K562 (cell line): ENCODE results near the gene CCSER1. TPM values are rescaled to one million over a fixed set of nuclear protein-coding genes. Genes with fewer than 3 reads are reported as not detected.

ENCODE experiments used
- DDX20 ChIP-seq: fragments of 450-650 bp; IDR thresholded peaks from 2 replicates; pipeline ENCODE4 v1.6.1; 2016; ENCODE audit warnings: missing genetic modification characterization, low read depth, mild to moderate bottlenecking, missing compliant biosample characterization, moderate library complexity
- SNIP1 ChIP-seq: fragments of 450-650 bp; IDR thresholded peaks from 2 replicates; pipeline ENCODE4 v1.7.1; 2017; ENCODE audit warnings: low read depth, mild to moderate bottlenecking
- ZNF124 ChIP-seq: sonication (generic); formaldehyde crosslinking; IDR thresholded peaks from 2 replicates; pipeline ENCODE4 v1.8.1; 2022; ENCODE audit warnings: missing genetic modification reagents
- ZNF584 ChIP-seq: fragments of 200-800 bp; sonication (Bioruptor generic); IDR thresholded peaks from 2 replicates; pipeline ENCODE4 v1.6.1; 2016; ENCODE audit warnings: low read depth, mild to moderate bottlenecking, missing genetic modification characterization, missing compliant biosample characterization
- polyA plus RNA-seq, 8 experiments: library from polyadenylated mRNA; depleted of rRNA in 4 of 8; stranded (reverse) in 5 of 8; unstranded in 3 of 8; fragments of >200 nt; fragmentation: Nextera tagmentation in 2 of 8; fragmentation: Illumina TruSeq in 1 of 8; extraction: Ambion mirVana in 2 of 8; extraction: Trizol in 1 of 8; gene quantifications; 2 replicates each; pipeline versions ENCODE4 v1.2.1 to v1.2.3, GENCODE V29; 2011 to 2014; ENCODE audit warnings: inconsistent platforms in 1 of 8, missing spikeins in 1 of 8
- total RNA-seq, 7 experiments: library from RNA; depleted of rRNA in 6 of 7; stranded (reverse); fragments of >200 nt in 6 of 7; fragmentation: Illumina TruSeq in 2 of 7; extraction: Trizol in 2 of 7; gene quantifications; 2 replicates each; pipeline versions ENCODE4 v1.2.1 to v1.2.3, GENCODE V29; 2011 to 2021; ENCODE audit warnings: low replicate concordance in 1 of 7
- TF ChIP-seq, protein P1 (sequence below), 2 experiments: fragments of 450-650 bp in 1 of 2; sonication (generic) in 1 of 2; formaldehyde crosslinking in 1 of 2; IDR thresholded peaks; 2 replicates each; pipeline versions ENCODE4 v1.7.1 to v1.9.0; 2016 to 2022; ENCODE audit warnings: inconsistent platforms in 1 of 2, mild to moderate bottlenecking in 1 of 2, missing genetic modification reagents in 1 of 2
- TF ChIP-seq, protein P2 (sequence below): fragments of 250-450 bp; sonication (Bioruptor Pico); IDR thresholded peaks from 2 replicates; pipeline ENCODE4 v1.5.0; 2020; ENCODE audit warnings: mild to moderate bottlenecking

The CCSER1 gene
- total and polyA plus RNA-seq, 9 of the 15 experiments (the other 6 are each of a cell fraction or from before 2014, with no cell fraction given) = not detected

DNA sequence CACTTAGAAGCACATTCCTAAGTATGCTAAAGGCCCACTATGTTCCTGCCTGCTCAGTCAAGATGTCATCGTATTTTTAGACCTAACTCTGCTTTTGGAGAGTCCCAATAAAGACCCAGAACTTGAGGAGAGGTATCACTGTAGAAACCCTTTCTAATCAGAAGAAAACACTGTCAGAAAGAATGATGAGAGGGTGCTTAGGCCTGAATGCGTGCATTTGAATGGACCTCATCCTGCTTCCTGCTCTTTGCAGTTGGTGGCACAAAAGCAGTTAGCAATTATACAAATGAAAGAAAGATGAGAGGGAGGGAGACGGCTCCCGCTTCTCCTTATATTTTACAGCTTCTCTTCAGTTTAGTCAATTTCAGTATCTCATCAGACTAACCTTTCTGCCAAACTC lies 987.2 kb downstream of the CCSER1 start (continued):
- TF ChIP-seq, protein P1, sequence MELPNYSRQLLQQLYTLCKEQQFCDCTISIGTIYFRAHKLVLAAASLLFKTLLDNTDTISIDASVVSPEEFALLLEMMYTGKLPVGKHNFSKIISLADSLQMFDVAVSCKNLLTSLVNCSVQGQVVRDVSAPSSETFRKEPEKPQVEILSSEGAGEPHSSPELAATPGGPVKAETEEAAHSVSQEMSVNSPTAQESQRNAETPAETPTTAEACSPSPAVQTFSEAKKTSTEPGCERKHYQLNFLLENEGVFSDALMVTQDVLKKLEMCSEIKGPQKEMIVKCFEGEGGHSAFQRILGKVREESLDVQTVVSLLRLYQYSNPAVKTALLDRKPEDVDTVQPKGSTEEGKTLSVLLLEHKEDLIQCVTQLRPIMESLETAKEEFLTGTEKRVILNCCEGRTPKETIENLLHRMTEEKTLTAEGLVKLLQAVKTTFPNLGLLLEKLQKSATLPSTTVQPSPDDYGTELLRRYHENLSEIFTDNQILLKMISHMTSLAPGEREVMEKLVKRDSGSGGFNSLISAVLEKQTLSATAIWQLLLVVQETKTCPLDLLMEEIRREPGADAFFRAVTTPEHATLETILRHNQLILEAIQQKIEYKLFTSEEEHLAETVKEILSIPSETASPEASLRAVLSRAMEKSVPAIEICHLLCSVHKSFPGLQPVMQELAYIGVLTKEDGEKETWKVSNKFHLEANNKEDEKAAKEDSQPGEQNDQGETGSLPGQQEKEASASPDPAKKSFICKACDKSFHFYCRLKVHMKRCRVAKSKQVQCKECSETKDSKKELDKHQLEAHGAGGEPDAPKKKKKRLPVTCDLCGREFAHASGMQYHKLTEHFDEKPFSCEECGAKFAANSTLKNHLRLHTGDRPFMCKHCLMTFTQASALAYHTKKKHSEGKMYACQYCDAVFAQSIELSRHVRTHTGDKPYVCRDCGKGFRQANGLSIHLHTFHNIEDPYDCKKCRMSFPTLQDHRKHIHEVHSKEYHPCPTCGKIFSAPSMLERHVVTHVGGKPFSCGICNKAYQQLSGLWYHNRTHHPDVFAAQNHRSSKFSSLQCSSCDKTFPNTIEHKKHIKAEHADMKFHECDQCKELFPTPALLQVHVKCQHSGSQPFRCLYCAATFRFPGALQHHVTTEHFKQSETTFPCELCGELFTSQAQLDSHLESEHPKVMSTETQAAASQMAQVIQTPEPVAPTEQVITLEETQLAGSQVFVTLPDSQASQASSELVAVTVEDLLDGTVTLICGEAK (IDR thresholded peaks at IDR 0.05) = no peak
- TF ChIP-seq, protein P1 (CRISPR knock-in tag; IDR thresholded peaks at IDR 0.05) = no peak
- TF ChIP-seq DDX20 (tag) (no peak), ZNF584 (CRISPR knock-in tag) (no peak), ZNF124 (CRISPR knock-in tag) (no peak), SNIP1 (no peak)
- TF ChIP-seq, protein P2, sequence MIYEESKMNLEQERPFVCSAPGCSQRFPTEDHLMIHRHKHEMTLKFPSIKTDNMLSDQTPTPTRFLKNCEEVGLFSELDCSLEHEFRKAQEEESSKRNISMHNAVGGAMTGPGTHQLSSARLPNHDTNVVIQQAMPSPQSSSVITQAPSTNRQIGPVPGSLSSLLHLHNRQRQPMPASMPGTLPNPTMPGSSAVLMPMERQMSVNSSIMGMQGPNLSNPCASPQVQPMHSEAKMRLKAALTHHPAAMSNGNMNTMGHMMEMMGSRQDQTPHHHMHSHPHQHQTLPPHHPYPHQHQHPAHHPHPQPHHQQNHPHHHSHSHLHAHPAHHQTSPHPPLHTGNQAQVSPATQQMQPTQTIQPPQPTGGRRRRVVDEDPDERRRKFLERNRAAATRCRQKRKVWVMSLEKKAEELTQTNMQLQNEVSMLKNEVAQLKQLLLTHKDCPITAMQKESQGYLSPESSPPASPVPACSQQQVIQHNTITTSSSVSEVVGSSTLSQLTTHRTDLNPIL (CRISPR knock-in tag) = no peak
